ENCODE results near the gene KRTAP12-2.

KRTAP12-2 gene

DNA sequence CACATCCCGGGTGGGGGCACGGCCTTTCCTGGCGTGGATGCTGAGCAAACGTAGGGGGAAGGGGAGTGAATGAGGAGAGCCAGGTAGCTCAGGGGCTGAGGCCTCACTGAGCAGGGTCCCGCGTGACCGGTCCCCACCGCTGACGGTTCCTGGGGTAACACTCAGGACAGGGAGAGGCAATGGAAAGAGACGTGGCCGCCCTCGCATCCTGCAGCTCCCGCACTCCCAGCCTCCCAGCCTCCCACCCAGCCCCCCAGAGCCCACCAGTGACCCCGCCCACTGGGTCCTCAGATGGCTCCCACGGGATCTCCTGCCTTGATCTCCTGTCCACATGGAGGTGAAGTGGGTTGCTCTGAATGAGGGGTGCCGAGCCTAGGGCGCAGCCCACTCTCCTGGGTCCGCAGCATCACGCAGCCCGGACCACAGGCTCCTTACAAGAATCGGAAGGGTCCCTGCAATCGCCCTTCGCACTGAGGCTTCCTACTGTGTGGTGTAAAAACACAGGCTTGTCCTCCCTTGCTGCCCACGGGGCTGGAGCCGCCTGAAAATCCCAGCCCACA, 42.2 kb upstream of the KRTAP12-2 start:
- H3K27ac ChIP-seq (ENCODE audit: low read depth, low read length, severe bottlenecking) = no peak overlapping the region
- H3K36me3 ChIP-seq (ENCODE audit: control insufficient read depth, insufficient read depth, low read length) = no peaks in the 10 kb centered on the region
- H3K4me1 ChIP-seq (ENCODE audit: control insufficient read depth, insufficient read depth, low read length, poor library complexity, severe bottlenecking) = peaks cover 15% of the 10 kb centered on the region
- no peak overlapping the region for H3K4me3 ChIP-seq (ENCODE audit: extremely low read depth, insufficient read depth, low read length, poor library complexity, severe bottlenecking)
- H3K9me3 ChIP-seq (ENCODE audit: control insufficient read depth, low read length) = no peaks in the 10 kb centered on the region
- WGBS, 2 experiments (ENCODE audit: insufficient coverage in 2 of 2) = 2 to 11% methylated on average over 13 to 18 of the region's 25 CpGs

- Histone ChIP-seq H3K4me1 (ENCODE audit: control insufficient read depth, insufficient read depth, low read length, poor library complexity, severe bottlenecking) (peaks cover 15% of the 10 kb centered on the region), H3K4me3 (ENCODE audit: extremely low read depth, insufficient read depth, low read length, poor library complexity, severe bottlenecking) (no peak overlapping the region)
- 1 to 4% methylated on average over 9 to 11 of the region's 13 CpGs for WGBS, 2 experiments (ENCODE audit: insufficient coverage in 2 of 2)
Observed at GRCh38 chr21:44708213-44708865, 41.6 kb upstream of the KRTAP12-2 start.

DNA sequence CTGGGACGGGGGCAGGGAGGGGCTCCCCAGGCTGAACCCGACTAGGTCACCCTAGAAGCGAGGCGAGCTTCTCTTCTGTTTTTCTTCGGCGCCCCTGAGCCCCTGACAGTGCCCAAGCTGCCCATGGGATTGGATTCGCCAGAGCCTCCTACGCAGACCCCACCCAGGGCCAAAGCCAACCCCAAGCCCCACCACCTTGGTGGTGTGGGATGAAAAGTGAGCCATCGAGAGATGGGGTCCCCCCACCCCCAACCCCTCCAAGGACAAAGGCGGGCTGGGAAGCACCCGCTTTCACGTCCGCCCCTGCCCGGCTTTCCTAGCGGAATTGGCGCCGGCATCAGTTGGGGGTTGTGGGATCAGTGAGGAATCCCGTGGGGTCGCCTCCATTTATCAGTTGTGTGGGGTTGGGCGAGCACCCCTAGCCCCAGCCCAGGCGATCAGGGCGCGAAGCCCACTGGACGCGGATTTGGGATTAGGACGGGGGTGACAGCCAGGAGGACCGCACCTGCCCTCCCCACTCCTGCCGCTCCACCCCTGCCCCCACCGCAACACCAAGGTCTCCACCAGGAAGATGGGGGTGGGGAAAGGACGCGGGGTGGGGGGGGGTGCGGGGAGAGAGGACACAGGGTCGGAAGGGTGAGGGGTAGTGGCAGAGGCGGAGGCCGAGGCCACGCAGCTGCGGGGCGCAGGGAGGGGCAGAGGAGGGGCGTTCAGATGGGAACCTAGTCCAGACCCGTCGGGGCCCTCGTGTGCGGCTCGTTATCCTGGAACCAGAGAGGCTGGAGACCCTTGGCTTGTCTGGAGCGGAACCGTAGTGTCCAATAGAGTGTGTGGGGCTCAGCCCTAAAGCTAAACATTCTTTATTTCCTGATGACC, 40.2 kb upstream of the KRTAP12-2 start:
- no peaks in the 10 kb centered on the region for H3K36me3 ChIP-seq (ENCODE audit: control insufficient read depth, insufficient read depth, low read length)
- 1 to 5% methylated on average over 17 to 20 of the region's 46 CpGs for WGBS, 2 experiments (ENCODE audit: insufficient coverage in 2 of 2)
- no peak overlapping the region for H3K27ac ChIP-seq (ENCODE audit: low read depth, low read length, severe bottlenecking)
- no peaks in the 10 kb centered on the region for H3K9me3 ChIP-seq (ENCODE audit: control insufficient read depth, low read length)
- H3K4me1 ChIP-seq (ENCODE audit: control insufficient read depth, insufficient read depth, low read length, poor library complexity, severe bottlenecking) = peaks cover 15% of the 10 kb centered on the region
- no peak overlapping the region for H3K4me3 ChIP-seq (ENCODE audit: extremely low read depth, insufficient read depth, low read length, poor library complexity, severe bottlenecking)

More at GRCh38 chr21:44708213-44708865, 41.6 kb upstream of the KRTAP12-2 start:
- no peaks in the 10 kb centered on the region for H3K9me3 ChIP-seq (ENCODE audit: control insufficient read depth, low read length)
- no peaks in the 10 kb centered on the region for H3K36me3 ChIP-seq (ENCODE audit: control insufficient read depth, insufficient read depth, low read length)
- no peak overlapping the region for H3K27ac ChIP-seq (ENCODE audit: low read depth, low read length, severe bottlenecking)

DNA sequence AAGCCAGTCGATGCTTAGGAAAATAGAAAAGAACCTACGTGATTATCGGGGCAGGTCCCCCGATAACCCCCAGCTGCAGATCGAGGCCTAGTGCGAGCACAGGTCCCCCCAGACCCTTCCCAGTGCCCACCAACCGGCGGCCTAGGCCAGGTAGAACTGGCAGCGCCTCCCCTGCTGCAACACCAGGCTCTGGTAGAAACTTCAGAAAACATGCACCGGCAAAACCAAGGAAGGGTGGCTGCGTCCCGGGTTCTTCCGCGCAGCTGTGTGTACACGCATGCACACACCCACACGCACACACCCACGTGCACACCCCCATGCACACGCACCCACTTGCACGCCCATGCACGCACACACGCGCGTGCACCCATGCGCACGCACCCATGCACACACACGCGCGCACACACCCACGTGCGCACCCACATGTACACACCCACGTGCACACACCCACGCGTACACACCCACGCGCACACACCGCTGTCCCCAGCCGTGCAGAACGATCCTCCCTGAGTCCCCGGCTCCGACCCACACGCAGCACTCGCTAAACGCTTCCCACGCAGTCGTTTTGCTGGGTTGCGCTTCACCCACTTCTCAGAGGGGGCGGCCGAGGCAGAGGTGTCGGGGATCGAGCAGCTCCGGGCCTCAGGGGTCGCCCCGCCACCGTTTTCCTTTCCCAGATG, 39.4 kb upstream of the KRTAP12-2 start:
- Histone ChIP-seq H3K27ac (ENCODE audit: low read depth, low read length, severe bottlenecking) (no peak overlapping the region), H3K9me3 (ENCODE audit: control insufficient read depth, low read length) (no peaks in the 10 kb centered on the region), H3K4me3 (ENCODE audit: extremely low read depth, insufficient read depth, low read length, poor library complexity, severe bottlenecking) (no peak overlapping the region), H3K36me3 (ENCODE audit: control insufficient read depth, insufficient read depth, low read length) (no peaks in the 10 kb centered on the region), H3K4me1 (ENCODE audit: control insufficient read depth, insufficient read depth, low read length, poor library complexity, severe bottlenecking) (peaks cover 9% of the 10 kb centered on the region)
- WGBS, 2 experiments (ENCODE audit: insufficient coverage in 2 of 2) = 3 to 5% methylated on average over 24 to 40 of the region's 54 CpGs

DNA sequence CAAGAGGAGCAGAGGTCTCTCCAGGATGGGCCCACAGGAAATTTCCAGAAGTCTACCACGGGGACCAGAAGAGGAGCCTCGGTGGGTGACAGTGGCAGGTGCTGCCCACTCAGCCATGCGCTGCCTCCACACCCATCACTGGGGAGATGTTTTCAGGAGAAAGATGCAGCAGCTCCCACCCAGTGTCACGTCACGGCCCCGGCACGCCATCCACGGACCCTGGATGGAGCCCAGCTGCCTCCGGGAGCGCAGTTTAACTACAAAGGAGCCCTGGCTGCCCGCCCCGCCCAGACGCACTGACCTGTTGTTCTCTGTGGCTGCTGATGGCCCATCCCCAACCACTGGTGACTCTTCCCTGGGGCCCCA, 37.9 kb upstream of the KRTAP12-2 start:
- Histone ChIP-seq H3K9me3 (ENCODE audit: control insufficient read depth, low read length) (no peaks in the 10 kb centered on the region), H3K4me3 (ENCODE audit: extremely low read depth, insufficient read depth, low read length, poor library complexity, severe bottlenecking) (no peak overlapping the region), H3K36me3 (ENCODE audit: control insufficient read depth, insufficient read depth, low read length) (no peaks in the 10 kb centered on the region), H3K27ac (ENCODE audit: low read depth, low read length, severe bottlenecking) (no peak overlapping the region), H3K4me1 (ENCODE audit: control insufficient read depth, insufficient read depth, low read length, poor library complexity, severe bottlenecking) (peaks cover 5% of the 10 kb centered on the region)
- 27 to 31% methylated on average over 10 to 12 of the region's 13 CpGs for WGBS, 2 experiments (ENCODE audit: insufficient coverage in 2 of 2)

- H3K27ac ChIP-seq (ENCODE audit: low read depth, low read length, severe bottlenecking) = no peak overlapping the region
- no peak overlapping the region for H3K4me3 ChIP-seq (ENCODE audit: extremely low read depth, insufficient read depth, low read length, poor library complexity, severe bottlenecking)
- H3K36me3 ChIP-seq (ENCODE audit: control insufficient read depth, insufficient read depth, low read length) = no peaks in the 10 kb centered on the region
- no peaks in the 10 kb centered on the region for H3K9me3 ChIP-seq (ENCODE audit: control insufficient read depth, low read length)
- no peaks in the 10 kb centered on the region for H3K4me1 ChIP-seq (ENCODE audit: control insufficient read depth, insufficient read depth, low read length, poor library complexity, severe bottlenecking)
- 50 to 54% methylated on average over 11 to 12 of the region's 13 CpGs for WGBS, 2 experiments (ENCODE audit: insufficient coverage in 2 of 2)
Observed at GRCh38 chr21:44703731-44704635, 37.3 kb upstream of the KRTAP12-2 start.

GRCh38 chr21:44702973-44703730, 36.4 kb upstream of the KRTAP12-2 start:
- H3K4me1 ChIP-seq (ENCODE audit: control insufficient read depth, insufficient read depth, low read length, poor library complexity, severe bottlenecking) = peaks cover 4% of the 10 kb centered on the region
- 68 to 77% methylated on average over 16 of the region's 16 CpGs for WGBS, 2 experiments (ENCODE audit: insufficient coverage in 2 of 2)
- H3K36me3 ChIP-seq (ENCODE audit: control insufficient read depth, insufficient read depth, low read length) = no peaks in the 10 kb centered on the region

GRCh38 chr21:44702111-44702972, 35.6 kb upstream of the KRTAP12-2 start:
- no peak overlapping the region for H3K4me3 ChIP-seq (ENCODE audit: extremely low read depth, insufficient read depth, low read length, poor library complexity, severe bottlenecking)
- peaks cover 11% of the 10 kb centered on the region for H3K4me1 ChIP-seq (ENCODE audit: control insufficient read depth, insufficient read depth, low read length, poor library complexity, severe bottlenecking)
- no peak overlapping the region for H3K27ac ChIP-seq (ENCODE audit: low read depth, low read length, severe bottlenecking)
- WGBS, 2 experiments (ENCODE audit: insufficient coverage in 2 of 2) = 79 to 85% methylated on average over 19 to 20 of the region's 22 CpGs
- no peaks in the 10 kb centered on the region for H3K36me3 ChIP-seq (ENCODE audit: control insufficient read depth, insufficient read depth, low read length)
- H3K9me3 ChIP-seq (ENCODE audit: control insufficient read depth, low read length) = no peaks in the 10 kb centered on the region

More at GRCh38 chr21:44702973-44703730, 36.4 kb upstream of the KRTAP12-2 start:
- Histone ChIP-seq H3K27ac (ENCODE audit: low read depth, low read length, severe bottlenecking) (no peak overlapping the region), H3K9me3 (ENCODE audit: control insufficient read depth, low read length) (no peaks in the 10 kb centered on the region), H3K4me3 (ENCODE audit: extremely low read depth, insufficient read depth, low read length, poor library complexity, severe bottlenecking) (no peak overlapping the region)

- no peaks in the 10 kb centered on the region for H3K9me3 ChIP-seq (ENCODE audit: control insufficient read depth, low read length)
- H3K36me3 ChIP-seq (ENCODE audit: control insufficient read depth, insufficient read depth, low read length) = no peaks in the 10 kb centered on the region
- H3K4me3 ChIP-seq (ENCODE audit: extremely low read depth, insufficient read depth, low read length, poor library complexity, severe bottlenecking) = no peak overlapping the region
- 60 to 73% methylated on average over 8 to 12 of the region's 12 CpGs for WGBS, 2 experiments (ENCODE audit: insufficient coverage in 2 of 2)
- no peak overlapping the region for H3K27ac ChIP-seq (ENCODE audit: low read depth, low read length, severe bottlenecking)
- peaks cover 11% of the 10 kb centered on the region for H3K4me1 ChIP-seq (ENCODE audit: control insufficient read depth, insufficient read depth, low read length, poor library complexity, severe bottlenecking)
Observed at GRCh38 chr21:44701541-44701940, 34.8 kb upstream of the KRTAP12-2 start.
